ENCODE data around the gene KAZN. TPM values are rescaled to one million over a fixed set of nuclear protein-coding genes. Genes with fewer than 3 reads are reported as not detected.

KAZN gene
- total and polyA plus RNA-seq, 8 donors = 1.2 to 50.7 (median 6.8) TPM

DNA sequence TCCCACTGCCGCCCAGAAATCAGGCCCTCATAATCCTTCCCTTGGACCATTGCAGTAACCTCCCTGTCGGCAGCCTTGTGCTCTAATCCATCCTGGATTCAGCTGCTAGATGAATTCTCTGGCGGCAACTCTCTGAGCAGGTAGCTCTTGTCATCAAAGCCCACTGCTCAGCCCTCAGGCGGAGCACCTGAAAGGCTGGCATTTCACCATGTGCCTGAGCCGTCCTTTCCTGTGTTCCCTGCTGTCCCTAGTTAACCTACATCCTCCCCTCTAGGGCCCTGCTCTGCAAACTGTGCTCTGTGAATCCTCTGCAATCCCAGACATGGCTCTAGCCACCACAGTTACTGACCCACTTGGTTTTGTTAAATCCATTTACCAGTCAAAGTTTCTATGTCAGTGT is 118.0 kb downstream of the KAZN start:
- no peaks in the 10 kb centered on the region for H3K27me3 ChIP-seq
- no peak for DNase-seq
- no peak overlapping the region for H3K27ac ChIP-seq
- TF ChIP-seq POLR2AphosphoS5 (IDR thresholded peaks at IDR 0.05) = no peak
- no peak for TF ChIP-seq EP300 (IDR thresholded peaks at IDR 0.05)
- TF ChIP-seq POLR2A (IDR thresholded peaks at IDR 0.05) = no peak
- intact Hi-C loops (cut with DNase I; ENCODE audit: low total_unique reads) = no loop called here
- no peaks in the 10 kb centered on the region for H3K9me3 ChIP-seq
- H3K4me1 ChIP-seq = no peaks in the 10 kb centered on the region
- 71 to 80% (median 79%) methylated on average over 5 of the region's 5 CpGs for WGBS, 5 donors
- H3K4me3 ChIP-seq = no peak overlapping the region
- no peaks in the 10 kb centered on the region for H3K36me3 ChIP-seq

DNA sequence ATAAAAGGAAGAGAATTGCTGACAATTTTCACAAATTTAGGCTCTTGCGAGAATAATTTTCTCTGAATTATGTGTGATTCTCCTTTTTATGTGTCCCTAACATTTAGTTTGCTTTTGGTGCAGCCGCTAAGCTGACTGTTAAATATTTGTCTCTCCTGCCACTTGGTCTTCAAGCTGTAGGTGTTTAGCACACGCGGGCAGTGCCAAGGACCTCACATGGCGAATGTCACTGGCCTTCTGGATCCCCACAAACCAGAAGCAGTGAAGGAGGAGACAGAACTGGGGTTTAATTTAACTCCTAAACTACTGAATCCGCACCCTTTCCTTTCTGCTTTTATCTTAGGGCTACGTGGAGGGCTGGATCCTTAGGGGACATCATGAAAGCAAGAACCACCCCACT is 120.0 kb downstream of the KAZN start:
- Histone ChIP-seq H3K27ac (no peak overlapping the region), H3K9me3 (no peaks in the 10 kb centered on the region), H3K36me3 (no peaks in the 10 kb centered on the region), H3K4me3 (no peak overlapping the region), H3K27me3 (peaks cover 0 to 4% (median 0%) of the 10 kb centered on the region in 3 donors), H3K4me1 (no peaks in the 10 kb centered on the region)
- intact Hi-C loops (cut with DNase I; ENCODE audit: low total_unique reads) = no loop called here
- DNase-seq = no peak
- TF ChIP-seq EP300 (IDR thresholded peaks at IDR 0.05) (no peak), POLR2A (IDR thresholded peaks at IDR 0.05) (no peak), POLR2AphosphoS5 (IDR thresholded peaks at IDR 0.05) (no peak)
- TF ChIP-seq, protein P1, sequence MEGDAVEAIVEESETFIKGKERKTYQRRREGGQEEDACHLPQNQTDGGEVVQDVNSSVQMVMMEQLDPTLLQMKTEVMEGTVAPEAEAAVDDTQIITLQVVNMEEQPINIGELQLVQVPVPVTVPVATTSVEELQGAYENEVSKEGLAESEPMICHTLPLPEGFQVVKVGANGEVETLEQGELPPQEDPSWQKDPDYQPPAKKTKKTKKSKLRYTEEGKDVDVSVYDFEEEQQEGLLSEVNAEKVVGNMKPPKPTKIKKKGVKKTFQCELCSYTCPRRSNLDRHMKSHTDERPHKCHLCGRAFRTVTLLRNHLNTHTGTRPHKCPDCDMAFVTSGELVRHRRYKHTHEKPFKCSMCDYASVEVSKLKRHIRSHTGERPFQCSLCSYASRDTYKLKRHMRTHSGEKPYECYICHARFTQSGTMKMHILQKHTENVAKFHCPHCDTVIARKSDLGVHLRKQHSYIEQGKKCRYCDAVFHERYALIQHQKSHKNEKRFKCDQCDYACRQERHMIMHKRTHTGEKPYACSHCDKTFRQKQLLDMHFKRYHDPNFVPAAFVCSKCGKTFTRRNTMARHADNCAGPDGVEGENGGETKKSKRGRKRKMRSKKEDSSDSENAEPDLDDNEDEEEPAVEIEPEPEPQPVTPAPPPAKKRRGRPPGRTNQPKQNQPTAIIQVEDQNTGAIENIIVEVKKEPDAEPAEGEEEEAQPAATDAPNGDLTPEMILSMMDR (IDR thresholded peaks at IDR 0.05) = no peak
- WGBS, 5 donors = 86 to 96% (median 93%) methylated on average over 7 of the region's 7 CpGs

DNA sequence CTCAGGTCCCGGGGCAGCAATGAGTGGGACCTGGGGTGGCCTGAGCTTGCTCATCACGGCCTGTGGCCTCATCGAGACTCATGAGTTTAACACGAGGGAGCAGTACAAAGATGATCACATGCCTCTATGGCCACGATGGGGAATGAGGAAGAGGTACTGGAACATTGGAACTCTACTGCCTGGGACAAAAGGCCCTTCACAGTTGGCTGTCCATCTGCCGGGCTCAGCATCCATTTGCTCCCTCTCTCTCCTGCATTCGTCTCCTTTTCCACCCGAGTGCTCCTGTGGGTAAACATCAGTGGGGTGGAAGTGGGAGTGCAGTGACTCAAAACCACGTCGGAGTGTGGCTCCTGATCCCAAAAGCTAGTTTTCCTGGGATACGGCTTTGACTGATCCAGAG is 124.9 kb downstream of the KAZN start:
- no peak overlapping the region for H3K27ac ChIP-seq
- WGBS, 5 donors = 64 to 86% (median 78%) methylated on average over 11 of the region's 11 CpGs
- no peaks in the 10 kb centered on the region for H3K36me3 ChIP-seq
- intact Hi-C loops (cut with DNase I; ENCODE audit: low total_unique reads) = no loop called here
- H3K27me3 ChIP-seq = peaks cover 0 to 16% (median 4%) of the 10 kb centered on the region in 3 donors
- no peak for DNase-seq
- H3K9me3 ChIP-seq = no peaks in the 10 kb centered on the region
- no peaks in the 10 kb centered on the region for H3K4me1 ChIP-seq
- TF ChIP-seq POLR2AphosphoS5 (IDR thresholded peaks at IDR 0.05) (no peak), POLR2A (IDR thresholded peaks at IDR 0.05) (no peak), EP300 (IDR thresholded peaks at IDR 0.05) (no peak)
- TF ChIP-seq, protein P1 (IDR thresholded peaks at IDR 0.05) = no peak
- H3K4me3 ChIP-seq = no peak overlapping the region

DNA sequence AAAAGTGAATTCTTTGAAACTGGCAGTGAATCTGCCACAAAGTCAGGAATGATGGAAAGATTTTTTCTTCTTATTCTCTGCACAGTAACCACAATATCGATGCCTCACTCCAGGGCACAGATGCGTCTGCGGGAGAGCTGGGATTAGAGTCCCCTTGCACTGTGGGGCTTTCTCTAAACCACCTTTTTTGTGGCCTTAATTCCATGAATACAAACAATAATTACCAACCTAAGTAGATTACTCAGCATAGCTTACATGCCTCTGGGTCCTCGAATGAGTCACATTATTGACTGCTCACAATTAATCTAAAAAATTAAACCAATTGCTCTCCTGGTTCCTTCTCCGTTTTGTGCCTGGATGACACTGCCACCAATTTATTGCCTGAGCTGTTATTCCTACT is 125.8 kb downstream of the KAZN start:
- H3K36me3 ChIP-seq = no peaks in the 10 kb centered on the region
- peaks cover 0 to 16% (median 4%) of the 10 kb centered on the region in 3 donors for H3K27me3 ChIP-seq
- intact Hi-C loops (cut with DNase I; ENCODE audit: low total_unique reads) = no loop called here
- no peak for DNase-seq
- TF ChIP-seq, protein P1 (IDR thresholded peaks at IDR 0.05) = no peak
- no peak for TF ChIP-seq POLR2A (IDR thresholded peaks at IDR 0.05)
- TF ChIP-seq POLR2AphosphoS5 (IDR thresholded peaks at IDR 0.05) = no peak
- TF ChIP-seq EP300 (IDR thresholded peaks at IDR 0.05) = no peak
- WGBS, 5 donors = 73 to 81% (median 76%) methylated on average over 5 of the region's 5 CpGs
- no peaks in the 10 kb centered on the region for H3K9me3 ChIP-seq
- no peak overlapping the region for H3K4me3 ChIP-seq
- H3K27ac ChIP-seq = no peak overlapping the region
- H3K4me1 ChIP-seq = no peaks in the 10 kb centered on the region

DNA sequence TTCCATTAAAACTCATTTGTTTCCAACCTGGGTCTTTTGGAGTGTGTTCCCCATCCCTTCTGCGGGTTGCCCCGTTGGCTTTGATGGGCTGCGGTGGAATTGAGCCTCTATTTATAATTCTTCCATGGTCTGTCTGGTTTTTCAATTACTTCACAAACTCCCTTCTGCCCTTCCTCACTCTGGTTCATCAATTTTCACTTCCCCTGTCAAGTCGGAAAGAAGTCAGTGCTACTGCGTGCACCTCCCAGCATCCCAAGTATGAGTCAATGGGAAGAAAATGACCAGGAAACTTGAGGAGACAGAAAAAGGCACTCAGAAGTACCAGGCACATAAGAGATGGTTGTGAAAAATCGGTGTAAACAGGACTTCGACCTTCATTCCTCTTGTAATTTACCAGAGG is 126.2 kb downstream of the KAZN start:
- Histone ChIP-seq H3K36me3 (no peaks in the 10 kb centered on the region), H3K9me3 (no peaks in the 10 kb centered on the region), H3K27ac (no peak overlapping the region), H3K27me3 (peaks cover 0 to 16% (median 4%) of the 10 kb centered on the region in 3 donors), H3K4me1 (no peaks in the 10 kb centered on the region), H3K4me3 (no peak overlapping the region)
- WGBS, 5 donors = 71 to 90% (median 80%) methylated on average over 7 of the region's 7 CpGs
- DNase-seq = no peak
- TF ChIP-seq, protein P1 (IDR thresholded peaks at IDR 0.05) = no peak
- TF ChIP-seq POLR2AphosphoS5 (IDR thresholded peaks at IDR 0.05) (no peak), POLR2A (IDR thresholded peaks at IDR 0.05) (no peak), EP300 (IDR thresholded peaks at IDR 0.05) (no peak)
- intact Hi-C loops (cut with DNase I; ENCODE audit: low total_unique reads) = no loop called here
